Cerebellar nuclear complex (tissue), 1 donor: ENCODE results near the gene AUTS2.

Source experiments
- DNase-seq, 2 experiments: peaks; one replicate each; lab custom pipeline; 2025; lab: John Stamatoyannopoulos, UW

AUTS2 gene

DNA sequence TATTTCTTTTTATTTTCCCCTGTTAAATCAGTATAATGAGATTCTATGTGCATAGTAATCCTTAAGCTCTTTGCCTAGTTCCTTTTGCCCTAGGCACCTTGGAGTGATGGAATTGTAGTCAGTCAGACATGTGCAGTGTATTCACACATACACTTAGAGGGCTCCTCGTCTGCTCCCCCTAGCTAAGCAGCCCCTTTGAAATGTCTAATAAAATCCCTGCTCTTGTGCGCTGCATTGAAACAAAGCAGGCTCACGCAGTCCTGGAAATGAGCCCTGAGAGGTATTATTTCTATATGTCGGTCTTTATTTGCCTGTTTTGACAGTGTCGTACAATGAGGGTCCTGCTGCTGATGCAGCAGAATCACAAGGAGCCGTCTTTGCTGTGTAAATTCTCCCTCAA is 258.7 kb downstream of the AUTS2 start:
- no peak for DNase-seq

DNA sequence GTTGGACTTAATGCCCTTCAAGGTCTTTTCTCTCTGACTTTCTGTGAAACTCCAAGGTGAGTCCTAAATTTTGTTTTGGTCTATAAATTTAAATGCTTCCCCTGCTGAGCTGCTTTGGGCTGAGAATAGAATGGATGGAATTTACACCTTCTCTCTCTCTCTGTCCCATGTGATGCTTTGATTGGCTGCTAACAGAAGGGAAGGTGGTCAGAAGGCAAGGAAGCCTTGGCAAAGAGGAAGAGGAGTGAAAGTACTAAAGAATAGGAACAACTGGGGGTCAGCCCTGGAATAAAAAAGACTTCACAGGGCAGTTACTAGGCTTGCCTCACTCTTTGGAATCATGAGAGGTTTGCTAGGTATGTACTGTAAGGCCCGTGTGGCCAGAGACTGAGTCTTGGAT is 260.2 kb downstream of the AUTS2 start:
- no peak for DNase-seq

DNA sequence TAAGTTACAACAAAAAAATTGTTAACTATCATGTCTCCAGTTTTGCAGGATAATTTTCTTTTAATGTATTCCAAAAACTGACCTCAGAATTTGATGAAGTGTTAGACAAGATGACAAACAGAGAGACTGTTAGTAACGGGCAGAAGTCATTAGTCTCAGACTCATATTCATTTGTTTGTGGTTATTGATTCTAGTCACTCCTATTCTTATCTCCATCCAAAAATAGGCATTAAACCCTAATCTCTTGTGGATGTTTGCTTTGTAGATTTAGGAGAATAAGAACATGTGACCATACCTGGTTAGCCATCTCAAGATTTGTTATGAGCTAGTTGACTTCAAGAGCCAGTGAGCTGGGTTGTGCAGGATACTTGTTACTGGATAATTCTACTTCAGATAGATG is 261.1 kb downstream of the AUTS2 start:
- DNase-seq: no peak

DNA sequence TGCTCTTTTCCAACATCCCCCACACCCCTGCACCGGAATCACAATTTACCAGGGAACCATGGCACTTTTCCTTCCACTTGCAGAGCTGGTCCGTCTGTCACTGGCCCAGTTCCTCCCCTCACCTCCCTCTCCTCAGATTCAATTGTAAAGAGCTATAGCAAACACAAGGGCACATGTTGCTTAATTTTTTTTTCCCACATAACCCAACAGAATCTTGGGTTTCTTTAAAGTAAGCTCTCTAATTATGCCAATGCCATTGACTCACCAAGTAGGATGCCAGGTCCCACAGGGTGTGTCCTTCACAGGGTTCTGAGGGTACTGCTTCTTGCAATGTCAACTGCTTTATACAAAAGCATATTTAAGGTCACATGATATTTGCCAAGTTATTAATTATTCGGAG is 262.2 kb downstream of the AUTS2 start:
- no peak for DNase-seq

GRCh38 chr7:69860941-69861622 is 262.8 kb downstream of the AUTS2 start:
- no peak for DNase-seq

GRCh38 chr7:69862413-69863064 is 264.3 kb downstream of the AUTS2 start:
- DNase-seq: no peak

DNA sequence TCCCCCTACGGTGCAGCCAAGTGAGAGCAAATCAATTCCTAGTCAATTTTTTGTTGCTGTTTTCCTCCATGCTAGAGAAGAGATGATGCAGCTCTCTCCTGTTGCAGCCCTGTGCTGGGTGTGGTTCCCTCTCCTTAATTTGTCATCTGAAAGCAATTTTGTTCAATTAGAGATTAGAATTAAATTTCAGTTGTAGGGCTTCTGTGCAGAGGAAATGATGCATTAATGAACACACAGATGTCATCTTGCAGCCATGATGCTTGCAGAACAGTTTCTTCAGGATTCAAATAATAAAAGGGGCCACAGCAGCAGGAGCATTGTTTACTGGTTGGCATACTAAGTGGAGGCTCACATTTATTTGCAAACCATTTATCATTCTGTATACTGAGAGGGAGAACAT is 266.0 kb downstream of the AUTS2 start:
- no peak for DNase-seq

GRCh38 chr7:69864822-69865221 is 266.5 kb downstream of the AUTS2 start:
- no peak for DNase-seq

- no peak for DNase-seq
Measured at GRCh38 chr7:69868921-69869320, 270.6 kb downstream of the AUTS2 start.

DNA sequence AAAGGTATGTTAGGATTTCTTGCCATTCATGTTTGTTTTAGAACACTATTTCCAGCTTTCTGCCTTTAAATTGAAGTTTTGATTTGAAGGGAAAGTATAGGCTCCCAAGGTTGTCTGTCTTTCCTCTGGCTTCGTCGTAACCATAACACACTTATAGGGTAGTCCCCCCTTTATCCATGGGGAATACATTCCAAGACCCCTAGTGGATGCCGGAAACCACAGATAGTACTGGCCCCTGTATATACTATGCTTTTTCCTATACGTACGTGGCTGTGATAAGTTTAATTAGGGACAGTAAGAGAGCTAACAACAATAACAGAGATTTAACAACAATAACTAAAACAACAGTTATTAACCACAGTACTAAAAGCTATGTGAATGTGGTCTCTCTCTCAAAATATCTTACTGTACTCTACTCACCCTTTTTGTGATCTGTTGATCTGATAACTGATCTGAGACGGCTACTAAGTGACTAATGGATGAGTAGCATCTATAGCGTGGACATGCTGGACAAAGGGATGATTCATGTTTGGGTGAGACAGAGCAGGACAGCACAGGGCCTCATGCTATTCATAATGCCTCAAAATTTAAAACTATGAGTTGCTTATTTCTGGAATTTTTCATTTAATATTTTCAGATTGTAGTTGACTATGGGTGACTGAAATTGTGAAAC is 273.1 kb downstream of the AUTS2 start:
- DNase-seq: no peak

GRCh38 chr7:69871886-69872569 is 273.8 kb downstream of the AUTS2 start:
- no peak for DNase-seq

DNA sequence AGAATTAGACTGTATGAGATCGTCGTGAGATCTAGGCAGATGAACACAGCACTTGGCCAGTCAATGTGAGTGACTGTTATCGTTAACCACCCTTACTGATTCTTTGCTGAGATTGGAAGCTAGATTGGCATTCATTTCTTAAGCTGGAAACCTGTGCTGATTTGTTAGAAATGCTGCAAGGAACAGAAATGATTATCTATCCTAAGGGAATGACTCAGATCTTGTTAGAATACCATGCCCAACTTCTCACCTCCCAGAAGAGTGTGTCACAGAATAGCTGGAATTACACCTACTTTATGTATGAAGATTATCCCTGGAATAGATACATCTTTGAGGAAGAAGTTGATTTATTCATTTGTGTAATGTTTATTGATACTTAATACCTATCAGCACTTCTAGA is 275.2 kb downstream of the AUTS2 start:
- no peak for DNase-seq

DNA sequence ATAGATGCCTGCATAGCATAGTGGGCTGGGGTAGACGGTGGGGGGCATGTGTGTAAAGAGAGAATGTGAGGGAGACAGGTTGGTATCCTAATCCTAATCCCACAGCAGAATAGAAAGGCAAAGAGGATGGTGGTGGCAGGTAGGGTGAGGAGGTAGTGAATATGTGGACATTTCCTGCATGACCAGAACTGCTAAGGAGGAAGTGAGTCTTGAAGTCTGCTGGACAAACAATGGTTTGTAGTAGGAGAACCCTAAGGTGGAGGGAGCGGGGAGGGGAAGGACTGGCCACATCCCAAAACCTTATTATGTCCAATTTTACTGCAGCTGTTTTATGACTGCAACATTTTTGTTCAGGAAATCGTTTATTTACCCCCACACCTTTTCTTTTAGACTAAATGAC is 279.7 kb downstream of the AUTS2 start:
- DNase-seq: no peak

GRCh38 chr7:69878591-69878990 is 280.3 kb downstream of the AUTS2 start:
- DNase-seq: no peak

DNA sequence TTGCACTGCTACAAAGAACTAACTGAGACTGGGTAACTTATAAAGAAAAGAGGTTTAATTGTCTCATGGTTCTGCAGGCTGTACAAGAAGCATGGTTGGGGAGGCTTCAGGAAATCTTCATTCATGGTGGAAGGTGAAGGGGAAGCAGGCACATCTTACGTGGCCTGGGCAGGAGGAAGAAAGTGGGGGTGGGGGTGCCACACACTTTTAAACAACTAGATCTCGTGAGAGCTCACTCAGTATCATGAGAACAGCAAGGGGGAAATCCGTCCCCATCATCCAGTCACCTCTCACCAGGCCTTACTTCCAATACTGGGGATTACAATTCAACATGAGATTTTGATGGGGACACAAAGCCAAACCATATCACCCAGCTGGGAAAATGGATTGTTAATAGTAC is 281.7 kb downstream of the AUTS2 start:
- DNase-seq: no peak

- no peak for DNase-seq
Measured at GRCh38 chr7:69880840-69881239, 282.6 kb downstream of the AUTS2 start.

DNA sequence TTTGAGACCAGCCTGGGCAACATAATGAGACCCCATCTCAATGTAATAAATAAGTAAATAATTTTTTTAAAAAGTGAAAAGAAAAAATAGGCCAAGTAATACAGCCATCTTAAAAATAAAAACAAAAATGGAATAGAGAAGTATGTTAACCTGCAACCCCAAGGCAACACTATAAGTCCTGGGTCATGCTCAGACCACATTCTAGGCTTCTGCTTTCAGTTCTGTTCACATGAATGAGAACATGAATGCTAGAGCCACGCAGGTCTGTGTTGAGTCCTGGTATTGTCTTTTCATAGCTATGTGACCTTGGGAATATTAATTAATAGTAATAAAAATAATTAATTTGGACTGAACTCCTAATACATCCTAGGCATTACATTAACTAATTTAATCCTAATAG is 284.0 kb downstream of the AUTS2 start:
- no peak for DNase-seq

DNA sequence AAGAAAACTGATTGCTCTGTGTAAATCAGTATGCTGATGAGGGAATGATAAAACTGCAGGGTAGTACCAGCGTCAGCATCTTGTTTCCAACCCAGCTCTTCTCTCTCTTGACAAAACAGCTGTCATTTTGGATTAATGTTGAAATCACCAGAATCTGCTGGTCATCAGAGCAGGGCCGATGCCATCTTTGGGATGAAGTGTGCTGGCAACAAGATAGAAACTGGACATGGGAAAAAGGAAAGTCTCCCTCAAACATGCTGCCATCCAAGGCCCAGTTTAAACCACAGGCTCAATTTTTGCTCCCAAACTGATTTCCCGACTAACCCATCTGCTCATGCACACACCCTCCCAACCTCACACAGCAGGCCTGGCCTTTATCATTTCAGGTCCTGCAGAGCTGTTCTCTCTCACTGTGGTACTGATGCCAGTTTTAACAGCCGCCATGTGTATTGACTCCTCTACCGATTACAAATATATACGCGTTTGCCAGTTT is 285.2 kb downstream of the AUTS2 start:
- DNase-seq: peak in 1 of 2 experiments; percentile 13

DNA sequence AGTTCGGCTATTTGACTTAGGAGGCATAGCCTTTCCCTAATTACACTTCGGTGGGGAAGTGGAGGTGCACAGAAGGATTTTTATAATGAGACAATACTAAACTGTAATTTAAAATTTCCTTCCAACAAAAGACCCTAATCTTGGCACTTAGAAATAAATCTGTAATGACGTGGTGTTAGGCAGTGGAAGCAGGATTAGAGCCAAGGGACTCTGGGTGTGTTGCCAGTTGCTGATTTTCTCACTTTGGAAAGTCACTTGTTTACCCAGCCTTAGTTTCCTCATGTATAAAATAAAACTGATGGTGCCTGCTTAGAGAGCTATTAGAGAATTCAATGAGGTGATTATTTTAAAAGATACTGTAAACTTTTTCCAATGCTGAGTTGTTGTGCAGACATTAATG is 287.2 kb downstream of the AUTS2 start:
- DNase-seq: no peak

DNA sequence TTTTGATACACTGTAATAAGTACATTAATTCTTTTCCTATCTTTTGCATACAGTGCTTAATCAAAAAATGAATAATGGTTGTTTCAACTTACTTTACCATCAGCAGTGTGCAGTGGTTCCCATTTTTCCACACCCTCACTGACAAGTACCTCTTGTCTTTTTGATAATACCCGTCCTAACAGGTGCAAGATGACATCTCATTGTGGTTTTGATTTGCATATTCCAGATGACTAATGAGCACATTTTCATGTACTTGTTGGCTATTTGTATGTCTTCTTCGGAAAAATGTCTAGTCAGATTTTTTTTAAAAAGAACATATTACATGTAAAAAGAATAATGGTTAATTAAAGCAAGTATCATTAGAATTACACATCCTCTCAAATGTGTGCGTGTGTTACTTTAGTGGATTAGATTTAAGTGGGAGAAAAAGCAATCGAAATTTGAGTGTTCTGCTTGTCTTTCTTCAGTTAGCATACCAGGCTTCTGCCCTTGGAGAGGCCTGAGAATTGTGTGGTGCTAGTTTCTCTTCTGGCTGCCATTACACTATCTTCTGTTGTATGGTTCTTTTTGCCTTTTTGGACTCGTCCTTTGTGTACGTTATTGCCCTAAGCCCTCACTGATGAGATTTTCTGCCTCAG is 291.2 kb downstream of the AUTS2 start:
- no peak for DNase-seq

DNA sequence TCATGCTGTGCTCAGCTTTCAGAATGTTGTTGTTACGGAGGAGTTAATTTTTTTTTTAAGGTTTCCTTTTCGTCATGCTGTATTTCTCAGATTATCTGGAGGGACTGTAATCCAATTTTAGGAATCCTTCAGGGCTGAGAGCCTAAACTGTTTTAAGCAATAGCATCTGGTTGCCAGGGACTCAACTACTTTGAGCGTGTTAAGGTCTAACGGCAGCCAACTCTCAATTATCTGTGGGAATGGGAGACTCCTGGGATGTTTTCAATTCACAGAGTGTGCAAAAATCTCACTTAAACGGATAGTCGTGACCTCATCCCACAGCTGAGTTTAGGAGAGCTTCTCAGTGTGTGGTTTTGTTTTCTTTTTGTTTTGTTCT is 291.7 kb downstream of the AUTS2 start:
- no peak for DNase-seq

GRCh38 chr7:69892790-69893189 is 294.5 kb downstream of the AUTS2 start:
- DNase-seq: no peak
